SK-N-SH (cell line): ENCODE results near the gene PEPD. TPM values are rescaled to one million over a fixed set of nuclear protein-coding genes. Genes with fewer than 3 reads are reported as not detected.

Experiments used
- CTCF ChIA-PET: fragments of 300-600, 350-600 bp; formaldehyde crosslinking; extraction: SDS; loops from one replicate; lab custom pipeline; 2021; lab: Yijun Ruan, JAX
- POLR2A ChIA-PET: fragments of 350-600 bp; sonication (Branson Sonifier 250); formaldehyde crosslinking; extraction: SDS; loops from one replicate; lab custom pipeline; 2020; ENCODE audit warnings: antibody characterized with exemption, inconsistent platforms; lab: Yijun Ruan, JAX
- DNase-seq: peaks from one replicate; pipeline ENCODE4 v3.0.0; 2012
- H2AFZ ChIP-seq: fragments of 200-600 bp; sonication (generic); 2 replicates; pipeline ENCODE4 v1.8.1; 2016; ENCODE audit warnings: antibody characterized with exemption, mild to moderate bottlenecking, low read depth
- H3F3A ChIP-seq: fragments of 200-600 bp; sonication (generic); replicated peaks from 2 replicates; pipeline ENCODE3; 2016; ENCODE audit warnings: antibody characterized with exemption, mild to moderate bottlenecking; ENCODE audit not compliant: insufficient read depth
- H3K27ac ChIP-seq, 2 experiments: fragments of 200-500 bp in 1 of 2; fragments of 200-600 bp in 1 of 2; sonication (Bioruptor generic) in 1 of 2; sonication (generic), shearing (Covaris generic) in 1 of 2; 2 replicates each; pipeline versions ENCODE4 v1.5.1 to v1.6.1; 2014 to 2016; ENCODE audit warnings: low read depth in 2 of 2, inconsistent platforms in 1 of 2, low read length in 1 of 2, mild to moderate bottlenecking in 1 of 2, mixed read lengths in 1 of 2
- H3K27me3 ChIP-seq: fragments of 200-600 bp; sonication (generic), shearing (Covaris generic); 2 replicates; pipeline ENCODE4 v1.6.1; 2016; ENCODE audit warnings: mixed run types; ENCODE audit not compliant: insufficient read depth
- H3K36me3 ChIP-seq, 2 experiments: fragments of 200-500 bp in 1 of 2; fragments of 200-600 bp in 1 of 2; sonication (Bioruptor generic) in 1 of 2; sonication (generic) in 1 of 2; replicated peaks in 1 of 2; 2 replicates each; pipeline versions ENCODE3 to v1.5.1; 2014 to 2016; ENCODE audit warnings: low read length in 1 of 2, mild to moderate bottlenecking in 1 of 2; ENCODE audit not compliant: insufficient read depth in 2 of 2, control insufficient read depth in 1 of 2
- H3K4me1 ChIP-seq, 2 experiments: fragments of 200-500 bp in 1 of 2; fragments of 200-600 bp in 1 of 2; sonication (Bioruptor generic) in 1 of 2; sonication (generic), shearing (Covaris generic) in 1 of 2; 2 replicates each; pipeline versions ENCODE4 v1.5.1 to v1.6.1; 2014 to 2016; ENCODE audit warnings: low read depth in 1 of 2, low read length in 1 of 2, mixed run types in 1 of 2; ENCODE audit not compliant: insufficient read depth in 2 of 2, control insufficient read depth in 1 of 2
- H3K4me2 ChIP-seq: fragments of 200-600 bp; sonication (generic), shearing (Covaris generic); 2 replicates; pipeline ENCODE4 v1.6.1; 2017; ENCODE audit warnings: mixed run types
- H3K4me3 ChIP-seq, 2 experiments: fragments of 200-500 bp in 1 of 2; fragments of 200-600 bp in 1 of 2; sonication (Bioruptor generic) in 1 of 2; sonication (generic), shearing (Covaris generic) in 1 of 2; 2 replicates each; pipeline versions ENCODE4 v1.5.1 to v1.8.1; 2014 to 2016; ENCODE audit warnings: low read depth in 2 of 2, inconsistent platforms in 1 of 2, low read length in 1 of 2, mild to moderate bottlenecking in 1 of 2, mixed read lengths in 1 of 2, moderate library complexity in 1 of 2
- H3K79me2 ChIP-seq: fragments of 200-600 bp; sonication (generic); 2 replicates; pipeline ENCODE4 v1.8.1; 2017; ENCODE audit warnings: mild to moderate bottlenecking; ENCODE audit not compliant: insufficient read depth
- H3K9ac ChIP-seq: fragments of 200-600 bp; sonication (generic); 2 replicates; pipeline ENCODE4 v1.6.1; 2017; ENCODE audit warnings: mixed run types
- H3K9me2 ChIP-seq: fragments of 200-600 bp; sonication (generic); 2 replicates; pipeline ENCODE4 v1.6.1; 2017; ENCODE audit warnings: mixed run types
- H3K9me3 ChIP-seq: fragments of 200-600 bp; sonication (generic); 2 replicates; pipeline ENCODE4 v1.6.1; 2017; ENCODE audit warnings: mixed run types, mild to moderate bottlenecking, moderate library complexity
- H4K20me1 ChIP-seq: fragments of 200-600 bp; sonication (generic); 2 replicates; pipeline ENCODE4 v1.6.1; 2017; ENCODE audit warnings: mild to moderate bottlenecking, mixed run types; ENCODE audit not compliant: insufficient read depth
- ELF1 ChIP-seq: IDR thresholded peaks from 2 replicates; pipeline ENCODE4 v1.4.0; 2012
- EZH2phosphoT487 ChIP-seq: fragments of 200-600 bp; sonication (generic); IDR thresholded peaks from 2 replicates; pipeline ENCODE4 v1.6.1; 2017; ENCODE audit warnings: low read depth, mixed run types, mild to moderate bottlenecking, antibody characterized with exemption, moderate library complexity, borderline replicate concordance
- FOXJ3 ChIP-seq: sonication (generic); formaldehyde crosslinking; IDR thresholded peaks from 2 replicates; pipeline ENCODE4 v1.5.1; 2020; ENCODE audit warnings: mild to moderate bottlenecking, missing genetic modification reagents
- GABPA ChIP-seq: IDR thresholded peaks from 2 replicates; pipeline ENCODE4 v1.4.0; 2012; ENCODE audit warnings: low read depth, mild to moderate bottlenecking
- GATA2 ChIP-seq: sonication (generic); formaldehyde crosslinking; IDR thresholded peaks from 2 replicates; pipeline ENCODE4 v1.5.0; 2020; ENCODE audit warnings: mild to moderate bottlenecking, missing genetic modification reagents
- MXI1 ChIP-seq: IDR thresholded peaks from 2 replicates; pipeline ENCODE4 v1.6.1; 2012; ENCODE audit warnings: mild to moderate bottlenecking, low read depth, low read length, improper control_type of control experiment
- NFIC ChIP-seq: IDR thresholded peaks from 2 replicates; pipeline ENCODE4 v1.4.0; 2012; ENCODE audit warnings: borderline replicate concordance
- NRF1 ChIP-seq: IDR thresholded peaks from 2 replicates; pipeline ENCODE4 v1.6.1; 2012; ENCODE audit warnings: low read depth, mild to moderate bottlenecking, low read length
- RAD21 ChIP-seq: IDR thresholded peaks from 2 replicates; pipeline ENCODE4 v1.6.1; 2012; ENCODE audit warnings: mild to moderate bottlenecking, low read length
- RXRA ChIP-seq: IDR thresholded peaks from 2 replicates; pipeline ENCODE4 v1.4.0; 2012; ENCODE audit warnings: low read depth, mild to moderate bottlenecking, borderline replicate concordance
- TCF12 ChIP-seq: IDR thresholded peaks from 2 replicates; pipeline ENCODE4 v1.4.0; 2012
- TEAD4 ChIP-seq: IDR thresholded peaks from 2 replicates; pipeline ENCODE4 v1.4.0; 2012; ENCODE audit warnings: mild to moderate bottlenecking, borderline replicate concordance; ENCODE audit not compliant: insufficient read depth
- WGBS: methylation state at CpG from one replicate; pipeline ENCODE4 v1.1.6; 2017; ENCODE audit warnings: low lambda C conversion rate; 5-methylcytosine and 5-hydroxymethylcytosine counted together
- polyA plus RNA-seq, 3 experiments: library from polyadenylated mRNA; depleted of rRNA; stranded (reverse); fragments of >200 nt; gene quantifications; 2 replicates each; pipeline ENCODE4 v1.2.3, GENCODE V29; 2012
- TF ChIP-seq, protein P1 (sequence below): fragments of 150-350 bp; IDR thresholded peaks from 2 replicates; pipeline ENCODE4 v1.6.1; 2017; ENCODE audit warnings: antibody characterized with exemption, low read length, low read depth, borderline replicate concordance
- TF ChIP-seq, protein P2 (sequence below): fragments of 150-350 bp; IDR thresholded peaks from 2 replicates; pipeline ENCODE4 v1.6.1; 2016; ENCODE audit warnings: mild to moderate bottlenecking, low read depth, low read length
- TF ChIP-seq, protein P3 (sequence below): IDR thresholded peaks from 2 replicates; pipeline ENCODE4 v1.4.0; 2012; ENCODE audit warnings: low read depth
- TF ChIP-seq, protein P4 (sequence below): IDR thresholded peaks from 2 replicates; pipeline ENCODE4 v1.6.1; 2012; ENCODE audit warnings: mild to moderate bottlenecking, low read depth, low read length, moderate library complexity

Gene PEPD
- polyA plus RNA-seq, 1 of the 3 experiments (the other 2 are of a cell fraction), result 88.9 TPM

DNA sequence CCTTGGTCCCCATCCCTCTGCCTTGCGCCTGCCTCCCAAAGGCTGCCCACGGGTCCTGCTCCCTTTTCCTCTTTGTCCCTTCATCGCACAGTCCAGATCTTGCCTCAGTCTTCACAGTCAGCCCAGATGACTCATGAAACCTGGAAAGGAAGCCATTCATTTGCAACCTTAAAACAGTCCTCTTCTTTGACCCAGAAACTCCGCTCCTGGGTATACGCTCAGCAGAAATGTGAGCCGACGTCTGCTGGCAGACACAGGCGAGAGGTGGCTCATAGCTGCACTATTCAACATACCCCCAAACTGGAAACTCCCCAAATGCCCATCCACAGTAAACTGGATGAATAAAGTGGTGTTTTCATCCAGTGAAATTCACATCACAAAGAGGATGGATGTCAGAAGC lies 13.6 kb upstream of the PEPD start (continued):
- TF ChIP-seq, protein P1, sequence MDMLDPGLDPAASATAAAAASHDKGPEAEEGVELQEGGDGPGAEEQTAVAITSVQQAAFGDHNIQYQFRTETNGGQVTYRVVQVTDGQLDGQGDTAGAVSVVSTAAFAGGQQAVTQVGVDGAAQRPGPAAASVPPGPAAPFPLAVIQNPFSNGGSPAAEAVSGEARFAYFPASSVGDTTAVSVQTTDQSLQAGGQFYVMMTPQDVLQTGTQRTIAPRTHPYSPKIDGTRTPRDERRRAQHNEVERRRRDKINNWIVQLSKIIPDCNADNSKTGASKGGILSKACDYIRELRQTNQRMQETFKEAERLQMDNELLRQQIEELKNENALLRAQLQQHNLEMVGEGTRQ, result no peak
- no peak for TF ChIP-seq FOXJ3
- TF ChIP-seq NFIC, result no peak
- no peak for TF ChIP-seq RAD21
- TF ChIP-seq GATA2 (CRISPR knock-in tag), result no peak
- TF ChIP-seq, protein P2, sequence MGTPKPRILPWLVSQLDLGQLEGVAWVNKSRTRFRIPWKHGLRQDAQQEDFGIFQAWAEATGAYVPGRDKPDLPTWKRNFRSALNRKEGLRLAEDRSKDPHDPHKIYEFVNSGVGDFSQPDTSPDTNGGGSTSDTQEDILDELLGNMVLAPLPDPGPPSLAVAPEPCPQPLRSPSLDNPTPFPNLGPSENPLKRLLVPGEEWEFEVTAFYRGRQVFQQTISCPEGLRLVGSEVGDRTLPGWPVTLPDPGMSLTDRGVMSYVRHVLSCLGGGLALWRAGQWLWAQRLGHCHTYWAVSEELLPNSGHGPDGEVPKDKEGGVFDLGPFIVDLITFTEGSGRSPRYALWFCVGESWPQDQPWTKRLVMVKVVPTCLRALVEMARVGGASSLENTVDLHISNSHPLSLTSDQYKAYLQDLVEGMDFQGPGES, result no peak
- TF ChIP-seq TCF12, result no peak
- TF ChIP-seq MXI1, result no peak
- TF ChIP-seq, protein P3, sequence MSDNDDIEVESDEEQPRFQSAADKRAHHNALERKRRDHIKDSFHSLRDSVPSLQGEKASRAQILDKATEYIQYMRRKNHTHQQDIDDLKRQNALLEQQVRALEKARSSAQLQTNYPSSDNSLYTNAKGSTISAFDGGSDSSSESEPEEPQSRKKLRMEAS, result no peak
- TF ChIP-seq NRF1, result no peak

DNA sequence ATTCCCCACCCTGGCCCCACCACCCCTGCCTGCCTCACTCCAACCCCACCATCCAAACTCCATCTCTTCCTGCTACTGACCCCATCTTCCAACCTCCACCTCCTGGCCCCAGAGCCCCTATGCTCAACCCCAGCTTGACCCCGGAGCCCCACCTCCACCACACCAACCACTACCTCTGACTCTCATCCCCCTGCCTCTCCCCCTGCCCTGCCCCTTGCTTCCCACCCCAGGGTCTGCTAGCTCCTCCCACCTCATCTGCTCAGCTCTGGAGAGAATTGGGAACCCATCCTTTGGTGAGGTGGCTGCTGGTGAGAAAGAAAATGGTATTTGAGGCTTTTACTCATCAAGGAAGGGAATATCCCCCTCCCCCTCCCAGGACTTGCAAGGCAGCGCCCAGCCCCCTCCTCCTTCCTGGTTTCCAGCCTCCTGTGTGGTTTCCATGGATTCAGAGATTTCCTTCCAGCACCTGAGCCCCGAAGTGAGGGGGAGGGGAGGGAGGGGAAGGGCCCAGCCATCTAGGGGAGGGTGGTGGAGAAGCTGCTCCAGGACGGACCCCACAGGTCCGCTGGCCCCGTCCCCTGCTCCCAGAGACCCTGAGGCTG lies 11.4 kb upstream of the PEPD start:
- H3K4me3 ChIP-seq, result no peak overlapping the region
- no peak for DNase-seq
- no peak for TF ChIP-seq GABPA
- TF ChIP-seq, protein P1, result no peak
- TF ChIP-seq, protein P4, sequence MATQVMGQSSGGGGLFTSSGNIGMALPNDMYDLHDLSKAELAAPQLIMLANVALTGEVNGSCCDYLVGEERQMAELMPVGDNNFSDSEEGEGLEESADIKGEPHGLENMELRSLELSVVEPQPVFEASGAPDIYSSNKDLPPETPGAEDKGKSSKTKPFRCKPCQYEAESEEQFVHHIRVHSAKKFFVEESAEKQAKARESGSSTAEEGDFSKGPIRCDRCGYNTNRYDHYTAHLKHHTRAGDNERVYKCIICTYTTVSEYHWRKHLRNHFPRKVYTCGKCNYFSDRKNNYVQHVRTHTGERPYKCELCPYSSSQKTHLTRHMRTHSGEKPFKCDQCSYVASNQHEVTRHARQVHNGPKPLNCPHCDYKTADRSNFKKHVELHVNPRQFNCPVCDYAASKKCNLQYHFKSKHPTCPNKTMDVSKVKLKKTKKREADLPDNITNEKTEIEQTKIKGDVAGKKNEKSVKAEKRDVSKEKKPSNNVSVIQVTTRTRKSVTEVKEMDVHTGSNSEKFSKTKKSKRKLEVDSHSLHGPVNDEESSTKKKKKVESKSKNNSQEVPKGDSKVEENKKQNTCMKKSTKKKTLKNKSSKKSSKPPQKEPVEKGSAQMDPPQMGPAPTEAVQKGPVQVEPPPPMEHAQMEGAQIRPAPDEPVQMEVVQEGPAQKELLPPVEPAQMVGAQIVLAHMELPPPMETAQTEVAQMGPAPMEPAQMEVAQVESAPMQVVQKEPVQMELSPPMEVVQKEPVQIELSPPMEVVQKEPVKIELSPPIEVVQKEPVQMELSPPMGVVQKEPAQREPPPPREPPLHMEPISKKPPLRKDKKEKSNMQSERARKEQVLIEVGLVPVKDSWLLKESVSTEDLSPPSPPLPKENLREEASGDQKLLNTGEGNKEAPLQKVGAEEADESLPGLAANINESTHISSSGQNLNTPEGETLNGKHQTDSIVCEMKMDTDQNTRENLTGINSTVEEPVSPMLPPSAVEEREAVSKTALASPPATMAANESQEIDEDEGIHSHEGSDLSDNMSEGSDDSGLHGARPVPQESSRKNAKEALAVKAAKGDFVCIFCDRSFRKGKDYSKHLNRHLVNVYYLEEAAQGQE, result no peak
- TF ChIP-seq, protein P2, result no peak
- TF ChIP-seq TEAD4, result no peak
- no peak for TF ChIP-seq RXRA
- TF ChIP-seq, protein P3, result no peak
- TF ChIP-seq ELF1, result no peak
- TF ChIP-seq EZH2phosphoT487, result no peak
- POLR2A ChIA-PET, result no interaction called here
- no peaks in the 10 kb centered on the region for H3K79me2 ChIP-seq
- no peaks in the 10 kb centered on the region for H4K20me1 ChIP-seq
- WGBS, result 16% methylated on average over 6 of the region's 6 CpGs
- no peak overlapping the region for H3K9ac ChIP-seq
- H3K27ac ChIP-seq, result no peak overlapping the region
- CTCF ChIA-PET, result interaction anchor here (1.2 kb wide), 1 partner anchor 12 kb away, joined by 3 read pairs; no protein-coding TSS in a partner anchor
- no peaks in the 10 kb centered on the region for H3K27me3 ChIP-seq
- no peaks in the 10 kb centered on the region for H3K9me3 ChIP-seq
- H2AFZ ChIP-seq, result no peak overlapping the region
- H3K4me1 ChIP-seq, result no peaks in the 10 kb centered on the region; a peak in 1 of 4 replicates
- H3K36me3 ChIP-seq, result no peaks in the 10 kb centered on the region
- H3F3A ChIP-seq, result no peaks in the 10 kb centered on the region
- H3K9me2 ChIP-seq, result no peaks in the 10 kb centered on the region
- no peak overlapping the region for H3K4me2 ChIP-seq
